SKM-1 (cell line): ENCODE data around the gene CEBPB.
A peak's percentile ranks its signal among the peaks of the same experiment; 100 is the strongest.

ENCODE experiments used
- DNase-seq: peaks from one replicate; lab custom pipeline; 2025; ENCODE audit not compliant: unreplicated experiment; lab: John Stamatoyannopoulos, UW

Gene CEBPB

GRCh38 chr20:50210066-50210619 is 19.5 kb downstream of the CEBPB start:
- DNase-seq: no peak

GRCh38 chr20:50211091-50211490 is 20.5 kb downstream of the CEBPB start:
- no peak for DNase-seq

GRCh38 chr20:50213531-50214106 is 23.0 kb downstream of the CEBPB start:
- DNase-seq: no peak

GRCh38 chr20:50214226-50215024 is 23.8 kb downstream of the CEBPB start:
- no peak for DNase-seq

GRCh38 chr20:50215101-50215690 is 24.6 kb downstream of the CEBPB start:
- DNase-seq: no peak

GRCh38 chr20:50215926-50216325 is 25.3 kb downstream of the CEBPB start:
- no peak for DNase-seq

GRCh38 chr20:50216543-50217206 is 26.0 kb downstream of the CEBPB start:
- DNase-seq: no peak

- DNase-seq: no peak
These were observed 26.7 kb downstream of the CEBPB start for GRCh38 chr20:50217207-50217949.

- DNase-seq: no peak
These were observed 28.4 kb downstream of the CEBPB start for GRCh38 chr20:50218987-50219435.

- DNase-seq: no peak
These were observed 29.0 kb downstream of the CEBPB start for GRCh38 chr20:50219600-50219999.

- DNase-seq: no peak
These were observed 29.7 kb downstream of the CEBPB start for GRCh38 chr20:50220093-50220893.

GRCh38 chr20:50220894-50221365 is 30.3 kb downstream of the CEBPB start:
- DNase-seq: no peak

- DNase-seq: peak; percentile 93
These were observed 31.1 kb downstream of the CEBPB start for GRCh38 chr20:50221501-50222308.

GRCh38 chr20:50222309-50223038 is 31.8 kb downstream of the CEBPB start:
- DNase-seq: no peak

GRCh38 chr20:50223039-50224005 is 32.7 kb downstream of the CEBPB start:
- no peak for DNase-seq

GRCh38 chr20:50224052-50224451 is 33.4 kb downstream of the CEBPB start:
- no peak for DNase-seq
